Activated naive CD8-positive, alpha-beta T cell treated with anti-CD3 and anti-CD28 coated beads, Interleukin-2, amount 10 ng/mL, durations not matched to agents 7 days and 5 days (primary cell): Measurements from ENCODE around the gene USF1. TPM values are rescaled to one million over a fixed set of nuclear protein-coding genes. Genes with fewer than 3 reads are reported as not detected.

Source experiments
- ATAC-seq: fragments of 150-1000 bp; cut with Tn5 transposase; one replicate; pipeline ENCODE4 v1.10.0; 2021; ENCODE audit warnings: low read depth, moderate library complexity
- POLR2A ChIA-PET: fragments of 350-600 bp; sonication (Branson Sonifier 250); formaldehyde crosslinking; loops from one replicate; lab custom pipeline; 2021; ENCODE audit warnings: antibody characterized with exemption; lab: Charles Lee
- DNase-seq: peaks from one replicate; pipeline ENCODE4 v3.0.0; 2021
- H3K27ac Mint-ChIP-seq: one replicate; pipeline ENCODE4 v1.8.0; 2022; ENCODE audit warnings: mild to moderate bottlenecking, mixed read lengths
- H3K27me3 Mint-ChIP-seq: one replicate; pipeline ENCODE4 v1.8.0; 2022; ENCODE audit warnings: mild to moderate bottlenecking, moderate library complexity, mixed read lengths
- H3K36me3 Mint-ChIP-seq: one replicate; pipeline ENCODE4 v1.8.0; 2021; ENCODE audit warnings: mild to moderate bottlenecking, mixed read lengths
- H3K4me1 Mint-ChIP-seq: one replicate; pipeline ENCODE4 v1.8.0; 2021; ENCODE audit warnings: mixed read lengths
- H3K4me3 Mint-ChIP-seq: one replicate; pipeline ENCODE4 v1.8.0; 2022; ENCODE audit warnings: mild to moderate bottlenecking, moderate library complexity, mixed read lengths
- H3K9me3 Mint-ChIP-seq: one replicate; pipeline ENCODE4 v1.8.0; 2021; ENCODE audit warnings: mixed read lengths
- total RNA-seq, 2 experiments: library from RNA; stranded (reverse); gene quantifications; one replicate each; pipeline ENCODE4 v1.2.3, GENCODE V29; 2021

The USF1 gene, protein sequence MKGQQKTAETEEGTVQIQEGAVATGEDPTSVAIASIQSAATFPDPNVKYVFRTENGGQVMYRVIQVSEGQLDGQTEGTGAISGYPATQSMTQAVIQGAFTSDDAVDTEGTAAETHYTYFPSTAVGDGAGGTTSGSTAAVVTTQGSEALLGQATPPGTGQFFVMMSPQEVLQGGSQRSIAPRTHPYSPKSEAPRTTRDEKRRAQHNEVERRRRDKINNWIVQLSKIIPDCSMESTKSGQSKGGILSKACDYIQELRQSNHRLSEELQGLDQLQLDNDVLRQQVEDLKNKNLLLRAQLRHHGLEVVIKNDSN
- total RNA-seq, result 10 to 100 TPM; 93.0 to 96.3 TPM

DNA sequence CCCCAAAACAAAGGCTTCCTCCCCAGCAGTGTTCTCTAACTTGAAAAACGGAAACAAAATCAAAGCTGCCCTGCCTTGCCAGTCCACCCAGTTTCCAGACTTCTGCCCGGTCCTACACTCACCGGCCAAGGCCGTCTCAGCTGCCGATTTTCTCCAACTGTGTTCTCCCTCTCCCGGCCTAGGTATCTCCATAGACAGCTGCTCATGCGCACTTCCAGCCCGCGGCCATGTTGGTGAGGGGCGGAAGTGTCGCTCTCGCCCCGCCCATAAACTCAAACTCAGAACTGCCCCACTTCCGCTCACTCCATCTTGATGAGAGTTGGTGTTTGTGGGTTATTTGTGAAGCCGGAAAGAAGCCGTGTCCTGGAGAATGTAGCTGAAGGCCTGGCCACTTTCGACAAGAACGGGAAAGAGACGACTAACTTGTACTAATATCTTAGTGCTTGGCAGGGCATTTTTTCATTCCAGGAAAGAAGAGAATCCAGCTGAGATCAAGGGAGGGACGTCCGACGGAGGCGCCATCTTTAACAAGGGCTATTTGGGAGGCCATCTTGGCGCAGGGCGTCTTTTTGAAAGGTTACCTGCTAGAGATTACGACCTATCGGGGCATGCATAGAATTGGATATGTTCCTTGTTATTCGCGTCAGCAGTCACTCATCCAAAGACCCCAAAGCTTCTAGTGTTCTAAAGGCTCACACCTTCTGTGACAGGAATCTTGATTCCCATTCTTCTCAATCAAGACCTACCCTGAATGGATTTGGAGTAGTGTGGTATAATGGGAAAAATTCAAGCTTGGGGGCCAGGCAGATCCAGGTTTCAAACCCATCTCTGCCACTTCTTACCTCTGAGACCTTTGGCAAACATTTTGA lies at the start of gene USF1:
USF1 (minus strand) TSS at position 242 of the 869 bp plus-strand sequence. CDS start 2,702 bp downstream, outside the sequence.
- H3K27me3 Mint-ChIP-seq, result no peaks in the 10 kb centered on the region
- H3K4me1 Mint-ChIP-seq, result peaks cover 36% of the 10 kb centered on the region

DNA sequence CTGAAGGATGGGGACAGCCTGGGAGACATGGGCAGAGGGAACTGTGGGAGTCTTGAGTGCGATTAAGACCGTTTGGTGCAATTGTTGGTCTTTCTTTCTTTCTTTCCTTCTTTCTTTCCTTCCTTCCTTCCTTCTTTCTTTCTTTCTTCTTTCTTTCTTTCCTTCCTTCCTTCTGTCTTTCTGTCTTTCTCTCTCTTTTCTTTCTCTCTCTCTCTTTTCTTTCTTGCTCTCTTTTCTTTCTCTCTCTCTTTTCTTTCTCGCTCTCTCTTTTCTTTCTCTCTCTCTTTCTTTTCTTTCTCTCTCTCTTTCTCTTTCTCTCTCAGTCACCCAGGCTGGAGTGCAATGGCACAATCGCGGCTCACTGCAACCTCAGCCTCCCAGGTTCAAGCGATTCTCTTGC lies 49.5 kb upstream of the USF1 start:
- Mint-ChIP-seq H3K4me3 (no peak overlapping the region), H3K36me3 (no peaks in the 10 kb centered on the region), H3K9me3 (no peaks in the 10 kb centered on the region), H3K4me1 (peaks cover 45% of the 10 kb centered on the region), H3K27ac (no peak overlapping the region), H3K27me3 (no peaks in the 10 kb centered on the region)
- ATAC-seq (no peak), DNase-seq (no peak)
- POLR2A ChIA-PET, result interaction anchor here (7.0 kb wide), 1 partner anchor 26 kb away, joined by 118 read pairs; the partner anchor contains the start of gene ARHGAP30

More for the DNA sequence above, at the start of gene USF1:
- no peaks in the 10 kb centered on the region for H3K9me3 Mint-ChIP-seq
- peak within 1 kb of the TSS; percentile 99 for H3K27ac Mint-ChIP-seq
- ATAC-seq, result peak; percentile 73
- peak within 1 kb of the TSS; percentile 93 for H3K4me3 Mint-ChIP-seq
- H3K36me3 Mint-ChIP-seq, result peaks cover 27% of the 10 kb centered on the region
- peak; percentile 93 for DNase-seq
- POLR2A ChIA-PET, result interaction anchor here (0.6 to 5.1 kb wide), 23 partner anchors 8 to 783 kb away, joined by 3 to 159 read pairs (median 5); partner anchors contain the start of genes ARHGAP30, B4GALT3, CD48 and DEDD

DNA sequence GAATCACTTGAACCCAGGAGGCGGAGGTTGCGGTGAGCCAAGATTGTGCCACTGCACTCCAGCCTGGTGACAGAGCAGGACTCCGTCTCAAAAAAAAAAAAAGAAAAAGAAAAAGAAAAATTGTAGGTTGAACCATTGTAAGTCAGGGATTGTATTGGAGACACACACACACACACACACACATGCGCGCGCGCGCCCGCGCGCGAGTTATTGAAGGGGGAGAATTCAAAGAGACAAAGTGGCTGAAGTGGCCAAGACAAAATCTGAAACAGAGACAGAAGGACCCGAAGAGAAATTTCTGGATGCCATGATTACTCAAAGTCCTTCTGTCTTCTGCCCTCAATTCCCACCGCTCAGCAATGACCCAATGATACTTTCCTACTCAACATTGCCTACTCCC lies 48.7 kb upstream of the USF1 start:
- POLR2A ChIA-PET, result interaction anchor here (0.7 to 7.0 kb wide), 2 partner anchors 20 to 25 kb away, joined by 3 to 118 read pairs; partner anchors contain the start of gene ARHGAP30
- H3K9me3 Mint-ChIP-seq, result no peaks in the 10 kb centered on the region
- ATAC-seq (no peak), DNase-seq (peak; percentile 19)
- peaks cover 45% of the 10 kb centered on the region for H3K4me1 Mint-ChIP-seq
- H3K36me3 Mint-ChIP-seq, result no peaks in the 10 kb centered on the region
- H3K27ac Mint-ChIP-seq, result no peak overlapping the region
- H3K4me3 Mint-ChIP-seq, result no peak overlapping the region
- H3K27me3 Mint-ChIP-seq, result no peaks in the 10 kb centered on the region

DNA sequence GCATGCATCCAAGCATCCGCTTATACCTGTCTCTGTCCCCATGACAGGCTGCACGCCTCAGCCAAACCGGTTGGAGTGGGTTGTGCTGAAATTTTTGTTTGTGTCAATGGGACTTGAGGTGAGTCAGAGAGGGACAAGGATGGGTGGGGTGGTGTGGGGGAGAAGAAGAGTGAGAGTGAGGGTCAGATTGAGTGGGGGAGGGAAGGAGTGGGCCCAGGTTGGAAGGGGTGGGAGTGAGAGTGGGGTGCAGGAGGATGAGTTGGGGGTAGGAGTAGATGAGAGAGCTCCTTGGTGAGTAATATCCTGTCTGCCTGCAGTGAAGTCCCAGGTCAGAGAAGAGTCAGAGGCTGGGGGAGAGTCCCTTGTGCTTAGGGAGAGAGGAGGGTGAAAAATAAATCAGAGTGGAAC lies 46.8 kb upstream of the USF1 start:
- H3K36me3 Mint-ChIP-seq, result no peaks in the 10 kb centered on the region
- no peaks in the 10 kb centered on the region for H3K9me3 Mint-ChIP-seq
- DNase-seq (peak; percentile 28), ATAC-seq (peak; percentile 80)
- H3K27ac Mint-ChIP-seq, result peak overlapping the region; percentile 41
- no peak overlapping the region for H3K4me3 Mint-ChIP-seq
- H3K4me1 Mint-ChIP-seq, result peaks cover 41% of the 10 kb centered on the region
- POLR2A ChIA-PET, result interaction anchor here (0.5 to 1.0 kb wide), 4 partner anchors 21 to 32 kb away, joined by 3 to 5 read pairs (median 4); partner anchors contain the start of gene ARHGAP30
- no peaks in the 10 kb centered on the region for H3K27me3 Mint-ChIP-seq

DNA sequence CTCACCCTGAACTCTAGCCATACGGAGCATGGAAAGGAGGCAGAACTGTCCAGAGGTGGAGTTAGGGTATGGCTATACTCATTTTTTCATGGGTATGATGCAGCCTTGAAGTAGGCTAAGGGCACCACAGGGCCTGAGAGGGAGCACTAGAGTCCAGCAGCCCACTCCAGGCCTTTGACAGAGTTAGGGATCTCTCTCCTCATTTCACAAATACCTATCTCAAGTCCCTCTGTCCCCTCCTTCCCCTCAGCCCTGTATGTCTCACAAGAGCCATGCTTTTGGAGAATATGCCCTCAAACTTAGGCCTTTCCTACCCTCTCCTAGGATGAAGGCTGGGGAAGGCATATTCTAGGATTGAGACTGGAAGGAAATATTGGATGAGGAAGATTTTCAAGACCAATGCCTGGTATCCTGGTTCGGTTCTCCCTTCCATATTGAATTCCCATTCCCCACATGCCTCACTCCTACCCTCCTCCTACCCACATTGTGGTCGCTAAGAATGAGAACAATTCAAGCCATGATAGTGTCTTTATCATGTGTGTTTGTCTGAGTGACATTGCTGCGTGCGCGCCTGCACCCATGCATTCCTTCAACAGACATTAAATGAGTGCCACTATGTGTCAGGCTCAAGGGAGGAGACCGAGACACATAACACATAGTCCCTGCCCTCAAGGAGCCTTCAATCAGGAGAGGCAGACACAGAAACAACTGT lies 46.2 kb upstream of the USF1 start:
- peak; percentile 12 for DNase-seq
- no peaks in the 10 kb centered on the region for H3K27me3 Mint-ChIP-seq
- no peak for ATAC-seq
- POLR2A ChIA-PET, result interaction anchor here (0.5 to 1.0 kb wide), 3 partner anchors 20 to 32 kb away, joined by 4 to 5 read pairs (median 5); no protein-coding TSS in a partner anchor
- H3K4me3 Mint-ChIP-seq, result no peak overlapping the region
- H3K9me3 Mint-ChIP-seq, result no peaks in the 10 kb centered on the region
- H3K27ac Mint-ChIP-seq, result no peak overlapping the region
- peaks cover 34% of the 10 kb centered on the region for H3K4me1 Mint-ChIP-seq
- no peaks in the 10 kb centered on the region for H3K36me3 Mint-ChIP-seq

DNA sequence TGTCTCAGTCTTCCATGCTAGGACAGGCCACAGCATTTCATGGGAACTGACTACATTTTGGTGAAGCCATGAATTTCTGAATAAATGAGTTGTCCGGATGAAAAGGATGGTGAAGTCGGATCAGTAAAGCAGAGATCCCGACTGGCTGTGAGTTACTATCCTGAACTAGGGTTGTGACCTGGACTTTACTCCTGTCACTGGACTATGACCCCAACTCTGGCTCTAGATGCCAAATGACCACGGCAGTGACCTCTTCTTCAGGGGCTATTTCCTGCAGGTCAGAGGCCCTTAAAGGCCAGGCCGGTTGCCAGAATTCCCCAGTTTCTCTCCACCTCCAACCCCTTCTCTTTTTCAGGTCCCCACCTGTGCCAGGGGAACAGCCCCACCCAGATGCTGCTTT lies 45.3 kb upstream of the USF1 start:
- H3K36me3 Mint-ChIP-seq, result no peaks in the 10 kb centered on the region
- no peak overlapping the region for H3K27ac Mint-ChIP-seq
- H3K9me3 Mint-ChIP-seq, result no peaks in the 10 kb centered on the region
- no peak overlapping the region for H3K4me3 Mint-ChIP-seq
- no peaks in the 10 kb centered on the region for H3K27me3 Mint-ChIP-seq
- peak; percentile 15 for DNase-seq
- POLR2A ChIA-PET, result no interaction called here
- H3K4me1 Mint-ChIP-seq, result peaks cover 32% of the 10 kb centered on the region
- no peak for ATAC-seq

DNA sequence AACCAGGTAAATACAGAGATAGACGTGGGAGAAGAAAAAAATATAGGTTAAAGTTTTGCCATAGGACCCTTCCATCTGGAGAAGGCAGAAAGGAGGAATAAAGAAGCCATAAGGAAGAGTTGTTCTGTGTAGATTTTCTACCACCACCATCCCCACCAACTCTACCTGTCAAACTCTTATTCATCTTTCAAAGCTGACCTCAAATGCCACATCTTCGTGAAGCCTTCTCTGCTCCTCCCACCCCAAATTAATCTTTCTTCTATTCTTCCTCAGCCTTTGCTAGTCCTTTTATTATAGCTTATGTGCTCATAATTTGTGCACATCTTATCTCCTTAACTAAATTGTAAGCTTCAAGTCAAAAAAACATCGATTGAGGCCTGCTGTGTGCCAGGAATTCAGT lies 44.8 kb upstream of the USF1 start:
- Mint-ChIP-seq H3K27ac (peak overlapping the region; percentile 5), H3K9me3 (no peaks in the 10 kb centered on the region), H3K4me3 (no peak overlapping the region), H3K27me3 (no peaks in the 10 kb centered on the region), H3K4me1 (peaks cover 32% of the 10 kb centered on the region), H3K36me3 (no peaks in the 10 kb centered on the region)
- no peak for DNase-seq
- POLR2A ChIA-PET, result no interaction called here
- no peak for ATAC-seq

DNA sequence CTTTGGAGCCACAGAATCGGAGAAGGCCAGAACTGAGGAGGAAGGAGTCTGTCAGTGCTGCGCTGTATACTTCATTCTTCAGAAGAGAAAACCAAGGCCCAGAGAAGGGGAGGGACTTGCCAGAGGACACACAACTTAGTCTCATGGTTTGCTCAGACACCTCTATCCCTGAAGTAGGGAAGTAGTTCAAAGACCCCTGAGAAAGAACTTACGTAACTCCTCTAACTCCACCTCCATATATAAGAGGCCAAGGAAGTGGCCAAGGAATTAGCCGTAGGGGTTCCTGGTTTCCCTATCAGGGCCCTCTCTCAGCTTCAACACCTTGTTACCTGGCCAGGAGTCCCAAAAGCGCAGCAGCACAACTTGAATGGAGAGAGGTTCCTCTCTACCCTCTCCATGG lies 44.2 kb upstream of the USF1 start:
- no peak overlapping the region for H3K27ac Mint-ChIP-seq

DNA sequence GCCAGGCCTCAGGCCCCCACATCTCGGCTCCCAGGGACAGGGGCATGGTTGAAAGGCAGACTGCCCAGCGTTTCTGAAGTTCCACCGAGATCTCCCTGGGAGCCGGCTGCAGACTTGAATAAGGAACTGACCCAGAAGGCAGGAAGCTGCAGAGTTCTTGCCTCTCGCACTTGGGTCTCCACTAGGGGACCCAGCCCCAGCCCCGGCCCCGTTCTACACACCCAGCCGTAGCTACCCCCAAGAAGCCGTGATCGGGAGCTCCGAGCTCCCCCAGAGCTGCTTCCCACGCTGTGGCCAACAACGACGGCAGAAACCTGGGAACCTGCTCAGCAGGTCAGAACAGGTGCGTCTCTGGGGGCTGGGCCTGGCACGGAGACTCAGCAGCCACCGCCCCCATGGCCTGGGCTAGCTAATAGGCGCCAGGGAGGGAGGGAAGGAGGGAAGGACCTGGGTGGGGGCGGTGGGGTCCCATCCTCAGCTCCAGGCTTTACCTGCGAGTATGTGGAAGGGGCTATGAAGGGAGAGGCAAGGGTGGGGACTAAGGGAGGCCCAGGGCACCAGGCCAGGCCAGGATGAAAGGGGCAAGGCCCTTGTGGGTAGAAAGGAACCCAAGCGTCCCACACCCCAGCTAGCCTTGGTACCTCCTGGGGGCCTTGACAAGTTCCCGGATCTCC lies 43.6 kb upstream of the USF1 start, which contains the start of gene NECTIN4:
NECTIN4 (minus strand) TSS at position 308 of the 674 bp plus-strand sequence; CDS start at position 46, 262 bp downstream.
- Mint-ChIP-seq H3K4me1 (peaks cover 28% of the 10 kb centered on the region), H3K27me3 (no peaks in the 10 kb centered on the region), H3K36me3 (no peaks in the 10 kb centered on the region), H3K9me3 (no peaks in the 10 kb centered on the region), H3K4me3 (no peak within 1 kb of the TSS), H3K27ac (peak within 1 kb of the TSS; percentile 42)
- POLR2A ChIA-PET, result interaction anchor here (0.5 kb wide), 1 partner anchor 23 kb away, joined by 3 read pairs; no protein-coding TSS in a partner anchor
- peak; percentile 23 for DNase-seq
- no peak for ATAC-seq

More for the DNA sequence above, 44.2 kb upstream of the USF1 start:
- no peak for ATAC-seq
- H3K27me3 Mint-ChIP-seq, result no peaks in the 10 kb centered on the region
- H3K9me3 Mint-ChIP-seq, result no peaks in the 10 kb centered on the region
- H3K36me3 Mint-ChIP-seq, result no peaks in the 10 kb centered on the region
- no peak overlapping the region for H3K4me3 Mint-ChIP-seq
- POLR2A ChIA-PET, result interaction anchor here (0.5 kb wide), 1 partner anchor 24 kb away, joined by 3 read pairs; no protein-coding TSS in a partner anchor
- H3K4me1 Mint-ChIP-seq, result peaks cover 30% of the 10 kb centered on the region
- DNase-seq, result peak; percentile 15

DNA sequence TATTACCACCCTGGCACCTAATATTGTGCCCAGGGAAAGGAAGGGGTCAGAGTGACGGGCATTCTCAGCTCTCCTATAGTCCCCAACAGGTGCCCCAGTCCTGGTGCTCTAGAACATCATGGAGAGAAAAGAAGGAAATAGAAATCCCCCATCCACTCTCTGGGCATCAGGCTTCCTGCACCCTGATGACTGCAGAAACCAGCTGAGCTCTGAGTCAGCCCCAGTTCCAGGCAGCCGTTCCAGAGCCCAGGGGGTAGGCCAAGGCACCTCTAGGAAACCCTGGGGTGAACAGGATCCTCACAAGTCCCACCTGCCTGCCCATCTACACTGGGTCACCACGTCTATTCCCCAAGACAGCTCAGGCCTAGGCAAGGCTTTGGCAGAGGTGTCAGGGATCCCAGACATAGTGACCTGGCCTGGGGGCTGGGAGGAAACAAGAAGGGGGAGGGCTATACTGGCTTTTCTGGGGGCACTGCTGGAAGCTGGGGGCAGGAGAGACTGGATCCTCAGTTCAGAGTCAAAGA lies 42.9 kb upstream of the USF1 start:
- Mint-ChIP-seq H3K36me3 (no peaks in the 10 kb centered on the region), H3K4me1 (peaks cover 29% of the 10 kb centered on the region), H3K27me3 (no peaks in the 10 kb centered on the region), H3K9me3 (no peaks in the 10 kb centered on the region), H3K4me3 (no peak overlapping the region), H3K27ac (peak overlapping the region; percentile 42)
- ATAC-seq (no peak), DNase-seq (peak; percentile 17)
- POLR2A ChIA-PET, result no interaction called here

DNA sequence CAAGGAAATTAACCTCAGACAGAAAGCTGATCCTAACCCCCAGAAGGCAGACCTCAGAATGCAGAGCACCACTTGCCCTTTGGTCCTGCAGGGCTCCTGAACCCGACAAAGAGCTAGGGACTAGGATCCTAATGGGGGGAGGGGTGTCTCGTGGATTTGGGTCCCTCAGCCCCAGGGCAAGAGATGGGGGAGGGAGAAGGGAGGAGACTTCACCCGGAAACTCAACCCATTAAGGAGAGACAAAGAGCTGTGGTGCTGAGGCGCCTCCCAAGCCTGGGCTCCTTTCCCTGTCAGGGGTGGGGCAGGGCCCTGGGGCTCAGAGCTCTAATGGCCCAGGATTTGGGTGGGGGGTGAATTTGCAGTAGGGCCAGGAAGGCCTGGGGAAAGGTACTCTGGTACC lies 40.7 kb upstream of the USF1 start:
- DNase-seq (no peak), ATAC-seq (no peak)
- Mint-ChIP-seq H3K4me3 (no peak overlapping the region), H3K36me3 (no peaks in the 10 kb centered on the region), H3K27ac (no peak overlapping the region), H3K4me1 (peaks cover 16% of the 10 kb centered on the region), H3K9me3 (no peaks in the 10 kb centered on the region), H3K27me3 (no peaks in the 10 kb centered on the region)
- POLR2A ChIA-PET, result interaction anchor here (0.7 to 1.2 kb wide), 3 partner anchors 11 to 20 kb away, joined by 3 to 4 read pairs (median 3); no protein-coding TSS in a partner anchor

DNA sequence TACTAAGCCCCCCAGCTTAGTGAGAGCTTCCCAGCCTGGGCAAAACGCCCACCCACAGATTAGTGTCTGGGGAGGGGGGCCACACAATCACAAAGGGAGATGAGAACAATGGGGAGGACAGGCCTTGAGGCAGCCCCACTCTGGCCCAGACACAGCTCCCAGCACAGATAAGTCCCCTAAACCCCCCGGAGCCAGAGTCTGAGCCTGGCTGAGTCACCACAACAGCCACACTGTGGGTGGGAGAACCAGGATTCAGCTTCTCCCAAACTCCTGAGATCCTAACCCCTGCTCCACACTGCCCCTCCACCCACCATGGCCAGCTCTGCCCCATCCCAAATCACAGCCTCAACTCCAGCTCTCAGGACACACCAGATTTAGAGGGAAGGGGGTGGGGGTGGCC lies 39.4 kb upstream of the USF1 start:
- ATAC-seq (no peak), DNase-seq (no peak)
- POLR2A ChIA-PET, result interaction anchor here (0.8 to 0.9 kb wide), 2 partner anchors 15 to 17 kb away, joined by 3 read pairs; partner anchors contain the start of gene ARHGAP30
- Mint-ChIP-seq H3K4me3 (no peak overlapping the region), H3K9me3 (no peaks in the 10 kb centered on the region), H3K36me3 (no peaks in the 10 kb centered on the region), H3K4me1 (peaks cover 7% of the 10 kb centered on the region), H3K27me3 (no peaks in the 10 kb centered on the region), H3K27ac (no peak overlapping the region)
